Vagina (tissue), 2 donors: ENCODE results near the gene BAHD1.

Experiments used
- POLR2AphosphoS5 ChIP-seq, 2 donors: sonication (generic); formaldehyde crosslinking; IDR thresholded peaks; one replicate each; pipeline ENCODE4 v1.9.0; 2017; ENCODE audit warnings: antibody characterized with exemption in 2 of 2, mild to moderate bottlenecking in 2 of 2, low read depth in 1 of 2; ENCODE audit not compliant: insufficient read depth in 1 of 2
- TF ChIP-seq, protein P1 (sequence below), 3 experiments: fragments of 450-650 bp in 2 of 3; fragments of 200-600 bp in 1 of 3; sonication (generic) in 1 of 3; IDR thresholded peaks; one replicate each; pipeline ENCODE4 v1.5.1; 2017 to 2019; ENCODE audit warnings: antibody characterized with exemption in 3 of 3, mild to moderate bottlenecking in 2 of 3, moderate library complexity in 2 of 3

- no peak for TF ChIP-seq POLR2AphosphoS5 (IDR thresholded peaks at IDR 0.05; ENCODE audit: insufficient read depth in 1 of 2, low read depth in 1 of 2)
- TF ChIP-seq, protein P1, sequence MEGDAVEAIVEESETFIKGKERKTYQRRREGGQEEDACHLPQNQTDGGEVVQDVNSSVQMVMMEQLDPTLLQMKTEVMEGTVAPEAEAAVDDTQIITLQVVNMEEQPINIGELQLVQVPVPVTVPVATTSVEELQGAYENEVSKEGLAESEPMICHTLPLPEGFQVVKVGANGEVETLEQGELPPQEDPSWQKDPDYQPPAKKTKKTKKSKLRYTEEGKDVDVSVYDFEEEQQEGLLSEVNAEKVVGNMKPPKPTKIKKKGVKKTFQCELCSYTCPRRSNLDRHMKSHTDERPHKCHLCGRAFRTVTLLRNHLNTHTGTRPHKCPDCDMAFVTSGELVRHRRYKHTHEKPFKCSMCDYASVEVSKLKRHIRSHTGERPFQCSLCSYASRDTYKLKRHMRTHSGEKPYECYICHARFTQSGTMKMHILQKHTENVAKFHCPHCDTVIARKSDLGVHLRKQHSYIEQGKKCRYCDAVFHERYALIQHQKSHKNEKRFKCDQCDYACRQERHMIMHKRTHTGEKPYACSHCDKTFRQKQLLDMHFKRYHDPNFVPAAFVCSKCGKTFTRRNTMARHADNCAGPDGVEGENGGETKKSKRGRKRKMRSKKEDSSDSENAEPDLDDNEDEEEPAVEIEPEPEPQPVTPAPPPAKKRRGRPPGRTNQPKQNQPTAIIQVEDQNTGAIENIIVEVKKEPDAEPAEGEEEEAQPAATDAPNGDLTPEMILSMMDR (IDR thresholded peaks at IDR 0.05): no peak
These were observed 40.8 kb downstream of the BAHD1 start for GRCh38 chr15:40481341-40482074.
